ENCODE results near the gene GARRE1.

- TF ChIP-seq POLR2AphosphoS5 (IDR thresholded peaks at IDR 0.05; ENCODE audit: borderline replicate concordance, low read depth, low read length) (no peak), EZH2 (IDR thresholded peaks at IDR 0.05) (no peak), FOXP2 (optimal IDR thresholded peaks at IDR 0.05; ENCODE audit: control extremely low read depth, extremely low read length, insufficient read depth) (no peak)
Measured at GRCh38 chr19:34225659-34226015, 28.7 kb upstream of the GARRE1 start.
